Iris pigment epithelial cell (primary cell): ENCODE results near the gene IL4R.
"Not testable (repeated sequence)": the region's sequence is repeated elsewhere in the genome, so short reads cannot be mapped to it uniquely, and the experiment has no call there.

ENCODE experiments used
- DNase-seq: peaks from one replicate; pipeline ENCODE4 v3.0.0-alpha.2; 2011; ENCODE audit warnings: low read depth

Gene IL4R

GRCh38 chr16:27288313-27288712 is 25.5 kb upstream of the IL4R start:
- not testable (repeated sequence) for DNase-seq

GRCh38 chr16:27289669-27290068 is 24.1 kb upstream of the IL4R start:
- DNase-seq: no peak

- no peak for DNase-seq
Observed at GRCh38 chr16:27290562-27290961, 23.2 kb upstream of the IL4R start.

- DNase-seq: no peak
Observed at GRCh38 chr16:27291106-27291505, 22.7 kb upstream of the IL4R start.

DNA sequence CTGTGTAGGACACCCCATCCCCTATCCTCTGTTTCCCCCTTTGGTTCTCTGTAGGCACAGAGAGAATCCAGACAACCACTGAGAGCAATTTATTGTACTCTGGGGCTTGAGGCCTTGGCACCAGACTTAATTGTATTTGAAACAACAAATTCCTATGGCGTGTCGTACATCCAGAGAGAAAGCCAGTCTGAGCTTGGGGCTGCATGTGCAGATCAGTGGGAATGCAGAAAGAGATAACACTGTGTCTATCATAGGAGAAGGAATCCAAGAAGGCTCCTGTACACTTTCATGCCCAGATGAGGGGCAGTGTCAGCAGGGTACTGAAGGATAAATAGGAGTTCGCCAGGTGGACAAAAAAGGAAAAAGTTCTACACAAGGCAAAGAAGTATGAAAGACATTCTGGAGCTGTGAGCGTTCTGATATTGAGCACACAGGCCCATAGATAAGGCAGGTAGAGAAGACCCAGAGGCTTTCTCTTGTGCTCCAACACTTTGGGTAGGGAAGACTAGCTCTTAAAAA is 22.0 kb upstream of the IL4R start:
- no peak for DNase-seq

DNA sequence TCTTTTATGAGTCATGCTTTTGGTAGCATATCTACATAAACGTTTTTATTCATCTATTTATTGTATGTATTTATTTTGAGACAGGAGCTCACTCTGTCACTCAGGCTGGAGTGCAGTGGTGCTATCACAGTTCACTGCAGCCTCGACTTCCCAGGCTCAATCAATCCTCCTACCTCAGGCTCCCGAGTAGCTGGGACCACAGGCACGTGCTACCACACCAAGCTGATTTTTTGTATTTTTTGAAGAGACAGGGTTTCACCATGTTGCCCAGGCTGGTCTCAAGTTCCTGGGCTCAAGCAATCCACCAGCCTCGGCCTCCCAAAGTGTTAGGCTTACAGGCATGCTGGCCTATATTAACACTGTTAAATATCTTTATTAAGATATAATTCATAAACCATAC is 20.4 kb upstream of the IL4R start:
- DNase-seq: no peak

- DNase-seq: no peak
Observed at GRCh38 chr16:27298132-27298531, 15.6 kb upstream of the IL4R start.

- DNase-seq: no peak
Observed at GRCh38 chr16:27301236-27301861, 12.4 kb upstream of the IL4R start.

GRCh38 chr16:27302126-27302525 is 11.6 kb upstream of the IL4R start:
- DNase-seq: no peak

- no peak for DNase-seq
Observed at GRCh38 chr16:27303256-27304100, 10.3 kb upstream of the IL4R start.

GRCh38 chr16:27304102-27304501 is 9.7 kb upstream of the IL4R start:
- DNase-seq: no peak

DNA sequence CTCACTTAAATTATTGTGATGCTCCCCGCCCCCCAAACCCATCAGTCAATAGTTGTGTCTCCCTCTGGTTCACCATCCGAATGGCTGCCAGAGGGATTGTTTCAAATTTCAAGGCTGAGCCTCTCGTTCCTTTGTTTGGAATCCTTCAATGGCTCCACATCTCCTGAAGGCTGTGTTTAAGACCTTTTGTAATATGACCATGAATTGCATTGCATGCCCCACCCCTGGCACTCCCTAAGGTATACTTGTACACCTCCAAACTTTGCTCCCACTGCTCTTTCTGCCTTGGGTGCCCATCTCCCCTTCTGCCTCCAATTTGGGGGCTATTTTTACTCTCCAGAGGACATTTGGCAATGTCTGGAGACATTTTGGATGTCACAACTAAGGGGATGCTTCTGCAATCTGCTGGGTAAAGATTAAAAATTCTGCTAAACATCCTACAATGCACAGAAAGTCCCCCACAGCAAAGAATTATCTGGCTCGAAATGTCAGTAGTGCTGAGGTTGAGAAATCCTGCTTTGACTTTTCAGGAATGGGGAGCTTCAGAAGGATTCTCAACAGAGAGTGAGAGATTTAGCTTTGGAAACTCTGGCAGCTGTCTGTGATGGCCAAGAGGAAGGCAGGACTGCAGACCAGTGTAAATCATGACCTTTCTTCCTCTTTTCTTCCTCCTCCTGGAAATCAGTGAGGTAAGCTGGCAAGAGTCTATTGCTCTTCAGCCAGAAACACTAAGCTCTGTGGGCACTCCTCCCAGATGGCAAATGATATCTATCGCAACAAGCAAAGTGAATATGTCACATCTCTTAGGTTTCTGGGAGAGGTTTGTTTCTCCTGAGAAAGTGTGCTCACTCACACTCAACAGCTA is 8.7 kb upstream of the IL4R start:
- DNase-seq: no peak

- no peak for DNase-seq
Observed at GRCh38 chr16:27305839-27306442, 7.8 kb upstream of the IL4R start.

DNA sequence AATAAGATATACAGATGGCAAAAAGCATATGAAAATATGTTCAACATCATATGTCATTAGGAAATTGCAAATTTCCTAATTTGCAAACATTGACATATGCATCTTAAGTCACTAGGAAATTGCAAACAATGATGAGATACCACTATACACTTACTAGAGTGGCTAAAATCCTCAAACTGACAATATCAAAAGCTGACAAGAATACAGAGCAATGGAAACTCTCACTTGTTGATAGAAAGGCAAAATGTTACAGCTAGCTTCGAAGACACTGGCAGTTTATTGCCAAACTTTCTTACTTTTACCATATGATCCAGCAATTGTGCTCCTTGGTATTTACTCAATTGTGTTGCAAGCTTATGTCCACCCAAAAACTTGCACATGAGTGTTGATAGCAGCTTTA is 5.0 kb upstream of the IL4R start:
- no peak for DNase-seq

GRCh38 chr16:27310576-27311447 is 3.0 kb upstream of the IL4R start:
- DNase-seq: no peak

DNA sequence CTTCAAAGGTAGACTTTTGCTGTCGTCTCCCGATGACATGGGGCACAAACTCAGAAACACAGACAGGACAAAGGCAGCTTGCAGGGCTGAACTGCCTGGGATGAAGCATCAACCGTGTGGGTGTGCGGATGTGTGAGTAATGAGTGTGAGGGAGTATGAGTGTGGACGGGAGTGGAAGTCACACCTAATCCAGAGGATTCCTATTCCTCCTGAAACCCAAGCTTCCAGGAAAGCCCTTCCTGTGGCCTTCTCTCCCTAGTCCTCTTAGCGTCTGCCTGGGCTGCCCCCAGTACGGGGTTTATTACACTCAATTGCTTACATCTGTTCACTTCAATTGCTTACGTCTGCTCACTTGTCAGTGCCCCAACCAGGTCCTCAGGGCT is 2.3 kb upstream of the IL4R start:
- no peak for DNase-seq

GRCh38 chr16:27311897-27312303 is 1.9 kb upstream of the IL4R start:
- no peak for DNase-seq

DNA sequence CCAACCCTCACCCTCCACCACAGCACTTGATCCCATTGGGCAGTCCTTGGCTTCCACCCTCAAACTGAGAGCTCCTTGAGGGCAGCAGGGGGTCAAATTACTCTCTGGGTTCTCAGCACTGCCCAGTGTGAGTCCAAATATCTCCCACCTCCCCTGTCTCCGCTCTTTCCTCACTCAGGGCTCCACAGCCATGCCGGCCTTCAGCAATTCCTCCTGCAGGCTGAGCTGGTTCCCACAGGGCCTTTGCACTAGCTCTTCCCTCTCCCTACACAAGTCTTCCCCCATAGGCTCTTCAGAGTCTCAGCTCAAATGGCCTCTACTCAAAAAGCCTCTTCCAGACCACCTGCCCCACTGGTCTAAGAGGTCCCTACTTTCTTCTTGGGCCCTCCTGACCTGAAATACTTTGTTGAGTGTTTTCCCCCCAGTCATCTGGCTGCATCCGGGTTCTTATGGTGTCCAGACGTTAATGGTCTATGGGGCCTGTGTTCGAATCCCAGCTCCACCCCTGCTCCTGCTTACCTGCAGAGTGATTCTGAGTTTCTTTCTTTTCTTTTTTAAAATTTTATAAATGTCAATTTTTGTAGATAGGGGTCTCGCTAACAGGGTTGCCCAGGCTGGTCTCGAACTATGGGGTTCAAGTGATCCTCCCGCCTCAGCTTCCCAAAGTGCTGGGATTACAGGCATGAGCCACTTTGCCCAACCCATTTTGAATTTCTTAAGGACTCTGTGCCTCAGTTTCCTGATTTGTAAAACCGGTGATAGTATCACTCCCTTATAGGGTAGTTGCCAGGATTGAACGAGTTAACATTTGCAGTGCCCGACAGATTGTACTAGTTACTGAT is 973 bp upstream of the IL4R start:
- no peak for DNase-seq

DNA sequence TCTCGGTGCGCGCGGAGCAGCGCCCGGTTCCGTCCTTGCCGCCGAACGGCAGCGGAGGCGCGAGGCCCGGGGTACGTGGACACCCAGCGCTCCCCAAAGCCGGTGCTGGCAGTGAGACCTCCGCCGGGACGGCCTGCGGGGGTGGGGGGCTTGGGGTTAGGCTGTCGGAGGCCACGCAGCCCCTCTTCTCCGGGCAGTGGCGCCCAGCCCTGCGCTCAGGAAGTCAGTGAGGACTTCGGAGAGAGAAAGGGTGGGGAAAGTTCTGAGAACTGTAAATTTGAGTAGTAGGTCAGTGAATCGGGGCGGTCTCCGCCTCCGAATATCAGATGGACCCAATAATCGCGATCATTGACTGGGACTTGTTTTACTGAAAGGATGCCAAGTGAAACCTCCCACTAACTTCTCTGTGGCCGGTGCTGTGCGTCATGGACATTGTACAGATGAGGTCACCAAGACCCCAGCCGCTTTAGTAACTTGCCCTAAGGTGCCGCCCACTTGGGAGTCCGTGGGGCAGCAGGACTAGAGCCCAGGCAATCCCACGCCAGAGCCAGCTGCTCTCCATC is 468 bp downstream of the IL4R start:
- DNase-seq: peak; percentile 96

DNA sequence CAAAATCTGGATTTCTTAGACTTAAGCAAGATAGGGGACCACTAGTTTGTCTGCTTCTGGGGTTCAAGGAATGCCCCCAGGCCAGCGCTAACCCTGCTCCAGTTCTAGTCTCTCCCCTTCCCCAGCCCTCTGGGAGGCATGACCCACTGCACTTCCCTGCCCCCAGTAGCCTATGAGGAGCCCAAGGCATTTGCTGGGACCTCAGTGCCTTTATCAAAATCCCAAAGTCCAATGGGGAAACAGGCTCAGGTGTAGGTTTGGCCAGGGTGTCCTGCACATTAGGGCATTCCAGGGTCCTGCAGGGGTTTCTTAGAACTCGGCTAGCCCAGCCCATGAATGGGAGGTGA is 1.2 kb downstream of the IL4R start:
- no peak for DNase-seq
